Measurements from ENCODE around the gene RNF126. TPM values are rescaled to one million over a fixed set of nuclear protein-coding genes. Genes with fewer than 3 reads are reported as not detected.

RNF126 gene
- total RNA-seq, 3 donors from 2014 or later = 47.5 to 69.1 (median 62.0) TPM

- DNase-seq (no peak), ATAC-seq (no peak)
- intact Hi-C loops (cut with DNase I, micrococcal nuclease) = no loop called here
- H3K4me1 ChIP-seq (ENCODE audit: low read depth) = peaks cover 7% of the 10 kb centered on the region
- TF ChIP-seq, protein P1, sequence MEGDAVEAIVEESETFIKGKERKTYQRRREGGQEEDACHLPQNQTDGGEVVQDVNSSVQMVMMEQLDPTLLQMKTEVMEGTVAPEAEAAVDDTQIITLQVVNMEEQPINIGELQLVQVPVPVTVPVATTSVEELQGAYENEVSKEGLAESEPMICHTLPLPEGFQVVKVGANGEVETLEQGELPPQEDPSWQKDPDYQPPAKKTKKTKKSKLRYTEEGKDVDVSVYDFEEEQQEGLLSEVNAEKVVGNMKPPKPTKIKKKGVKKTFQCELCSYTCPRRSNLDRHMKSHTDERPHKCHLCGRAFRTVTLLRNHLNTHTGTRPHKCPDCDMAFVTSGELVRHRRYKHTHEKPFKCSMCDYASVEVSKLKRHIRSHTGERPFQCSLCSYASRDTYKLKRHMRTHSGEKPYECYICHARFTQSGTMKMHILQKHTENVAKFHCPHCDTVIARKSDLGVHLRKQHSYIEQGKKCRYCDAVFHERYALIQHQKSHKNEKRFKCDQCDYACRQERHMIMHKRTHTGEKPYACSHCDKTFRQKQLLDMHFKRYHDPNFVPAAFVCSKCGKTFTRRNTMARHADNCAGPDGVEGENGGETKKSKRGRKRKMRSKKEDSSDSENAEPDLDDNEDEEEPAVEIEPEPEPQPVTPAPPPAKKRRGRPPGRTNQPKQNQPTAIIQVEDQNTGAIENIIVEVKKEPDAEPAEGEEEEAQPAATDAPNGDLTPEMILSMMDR (IDR thresholded peaks at IDR 0.05) = no peak
- peaks cover 8% of the 10 kb centered on the region for H3K36me3 ChIP-seq (ENCODE audit: low read depth)
- no peaks in the 10 kb centered on the region for H3K9me3 ChIP-seq
- H3K4me3 ChIP-seq = no peak overlapping the region
Measured at GRCh38 chr19:653425-653824, 9.6 kb downstream of the RNF126 start.

- H3K4me3 ChIP-seq = no peak overlapping the region
- H3K9me3 ChIP-seq = no peaks in the 10 kb centered on the region
- H3K4me1 ChIP-seq (ENCODE audit: low read depth) = peaks cover 4% of the 10 kb centered on the region
- DNase-seq (no peak), ATAC-seq (no peak)
- TF ChIP-seq, protein P1 (IDR thresholded peaks at IDR 0.05) = no peak
- intact Hi-C loops (cut with DNase I, micrococcal nuclease) = no loop called here
- H3K36me3 ChIP-seq (ENCODE audit: low read depth) = peaks cover 10% of the 10 kb centered on the region
Measured at GRCh38 chr19:652467-653389, 10.3 kb downstream of the RNF126 start.

GRCh38 chr19:651991-652390 is 11.0 kb downstream of the RNF126 start:
- no peaks in the 10 kb centered on the region for H3K4me1 ChIP-seq (ENCODE audit: low read depth)
- H3K36me3 ChIP-seq (ENCODE audit: low read depth) = peaks cover 11% of the 10 kb centered on the region
- no peak for DNase-seq
- ATAC-seq = no peak
- intact Hi-C loops (cut with DNase I, micrococcal nuclease) = no loop called here
- TF ChIP-seq, protein P1 (IDR thresholded peaks at IDR 0.05) = no peak
- H3K9me3 ChIP-seq = no peaks in the 10 kb centered on the region
- no peak overlapping the region for H3K4me3 ChIP-seq

DNA sequence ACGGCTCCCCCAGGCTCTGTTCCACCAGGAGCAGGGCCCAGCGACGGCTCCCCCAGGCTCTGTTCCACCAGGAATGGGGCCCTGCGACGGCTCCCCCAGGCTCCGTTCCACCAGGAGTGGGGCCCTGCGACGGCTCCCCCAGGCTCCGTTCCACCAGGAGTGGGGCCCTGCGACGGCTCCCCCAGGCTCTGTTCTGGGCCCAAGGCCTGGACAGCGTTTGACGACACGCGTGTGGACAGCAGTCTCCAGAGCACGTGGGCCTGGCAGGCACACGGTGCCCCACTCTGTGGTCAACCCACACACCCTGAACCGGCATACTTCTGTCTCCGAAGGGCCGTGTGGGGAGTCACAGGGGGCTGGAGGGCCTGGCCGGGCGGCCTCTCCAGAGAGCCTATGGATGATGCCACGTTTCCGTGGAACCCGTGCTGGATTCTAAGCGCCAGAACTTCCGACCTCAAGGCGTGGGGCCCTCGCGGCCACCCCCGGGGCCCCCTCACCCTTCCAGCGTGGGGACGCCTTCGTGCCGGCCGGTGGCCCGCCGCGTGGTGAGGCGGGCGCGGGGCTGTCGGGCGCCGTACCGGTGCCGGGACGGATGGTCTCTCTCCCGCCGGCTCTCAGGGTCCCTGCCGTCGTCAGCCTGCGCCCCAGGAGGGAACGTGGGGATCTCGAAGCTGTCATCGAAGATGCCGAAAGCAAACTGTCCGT is 11.7 kb downstream of the RNF126 start:
- TF ChIP-seq, protein P1 (IDR thresholded peaks at IDR 0.05) = no peak
- Histone ChIP-seq H3K4me1 (ENCODE audit: low read depth) (no peaks in the 10 kb centered on the region), H3K9me3 (no peaks in the 10 kb centered on the region), H3K36me3 (ENCODE audit: low read depth) (peaks cover 11% of the 10 kb centered on the region), H3K4me3 (no peak overlapping the region)
- no peak for DNase-seq
- intact Hi-C loops (cut with DNase I, micrococcal nuclease) = no loop called here
- no peak for ATAC-seq

- intact Hi-C loops (cut with DNase I, micrococcal nuclease) = no loop called here
- Histone ChIP-seq H3K36me3 (ENCODE audit: low read depth) (peaks cover 11% of the 10 kb centered on the region), H3K4me1 (ENCODE audit: low read depth) (no peaks in the 10 kb centered on the region), H3K9me3 (no peaks in the 10 kb centered on the region), H3K4me3 (no peak overlapping the region)
- no peak for DNase-seq
- TF ChIP-seq, protein P1 (IDR thresholded peaks at IDR 0.05) = no peak
- no peak for ATAC-seq
Measured at GRCh38 chr19:650121-650520, 12.9 kb downstream of the RNF126 start.

Measured in mucosa of descending colon (tissue), 3 donors.